Measurements from ENCODE around the gene COMT. TPM values are rescaled to one million over a fixed set of nuclear protein-coding genes. Genes with fewer than 3 reads are reported as not detected.

Gene COMT
- total and polyA plus RNA-seq, 10 donors: 63.5 to 216 (median 99.3) TPM

DNA sequence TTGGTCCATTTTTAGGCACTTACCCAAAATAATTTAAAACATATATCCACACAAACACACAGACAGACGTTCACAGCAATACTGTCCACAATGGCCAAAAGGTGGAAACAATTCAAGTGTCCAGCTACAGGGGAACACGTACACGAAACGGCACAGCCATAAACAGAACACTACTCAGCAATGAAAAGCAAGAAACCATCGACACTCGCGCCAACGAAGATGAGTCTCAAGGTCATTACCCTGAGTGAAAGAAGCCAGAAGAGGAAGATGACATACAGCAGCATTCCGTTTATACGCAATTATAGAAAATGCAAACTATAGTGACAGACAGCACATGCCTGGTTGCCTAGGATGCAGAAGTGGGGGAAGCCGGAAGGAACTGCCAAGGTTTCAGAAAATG lies 13.4 kb upstream of the COMT start:
- DNase-seq: no peak
- 79 to 85% (median 81%) methylated on average over 11 of the region's 11 CpGs for WGBS, 5 donors
- Histone ChIP-seq H3K36me3 (peaks cover 0 to 37% (median 0%) of the 10 kb centered on the region in 6 donors), H3K27ac (peak overlapping the region in 2 of 8 donors; percentile 45 to 60), H3K27me3 (replicated peaks in 1 of 7) (no peaks in the 10 kb centered on the region), H3K4me3 (no peak overlapping the region), H3K4me1 (peaks cover 0 to 12% (median 10%) of the 10 kb centered on the region in 6 donors), H3K9me3 (no peaks in the 10 kb centered on the region)
- intact Hi-C loops (cut with DNase I; ENCODE audit: low total_unique reads): no loop called here
- TF ChIP-seq, protein P1, sequence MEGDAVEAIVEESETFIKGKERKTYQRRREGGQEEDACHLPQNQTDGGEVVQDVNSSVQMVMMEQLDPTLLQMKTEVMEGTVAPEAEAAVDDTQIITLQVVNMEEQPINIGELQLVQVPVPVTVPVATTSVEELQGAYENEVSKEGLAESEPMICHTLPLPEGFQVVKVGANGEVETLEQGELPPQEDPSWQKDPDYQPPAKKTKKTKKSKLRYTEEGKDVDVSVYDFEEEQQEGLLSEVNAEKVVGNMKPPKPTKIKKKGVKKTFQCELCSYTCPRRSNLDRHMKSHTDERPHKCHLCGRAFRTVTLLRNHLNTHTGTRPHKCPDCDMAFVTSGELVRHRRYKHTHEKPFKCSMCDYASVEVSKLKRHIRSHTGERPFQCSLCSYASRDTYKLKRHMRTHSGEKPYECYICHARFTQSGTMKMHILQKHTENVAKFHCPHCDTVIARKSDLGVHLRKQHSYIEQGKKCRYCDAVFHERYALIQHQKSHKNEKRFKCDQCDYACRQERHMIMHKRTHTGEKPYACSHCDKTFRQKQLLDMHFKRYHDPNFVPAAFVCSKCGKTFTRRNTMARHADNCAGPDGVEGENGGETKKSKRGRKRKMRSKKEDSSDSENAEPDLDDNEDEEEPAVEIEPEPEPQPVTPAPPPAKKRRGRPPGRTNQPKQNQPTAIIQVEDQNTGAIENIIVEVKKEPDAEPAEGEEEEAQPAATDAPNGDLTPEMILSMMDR (IDR thresholded peaks at IDR 0.05 in 8 of 11, conservative IDR thresholded peaks at IDR 0.05 in 3 of 11): no peak
- TF ChIP-seq POLR2A (IDR thresholded peaks at IDR 0.05) (no peak), POLR2AphosphoS5 (IDR thresholded peaks at IDR 0.05) (no peak)

DNA sequence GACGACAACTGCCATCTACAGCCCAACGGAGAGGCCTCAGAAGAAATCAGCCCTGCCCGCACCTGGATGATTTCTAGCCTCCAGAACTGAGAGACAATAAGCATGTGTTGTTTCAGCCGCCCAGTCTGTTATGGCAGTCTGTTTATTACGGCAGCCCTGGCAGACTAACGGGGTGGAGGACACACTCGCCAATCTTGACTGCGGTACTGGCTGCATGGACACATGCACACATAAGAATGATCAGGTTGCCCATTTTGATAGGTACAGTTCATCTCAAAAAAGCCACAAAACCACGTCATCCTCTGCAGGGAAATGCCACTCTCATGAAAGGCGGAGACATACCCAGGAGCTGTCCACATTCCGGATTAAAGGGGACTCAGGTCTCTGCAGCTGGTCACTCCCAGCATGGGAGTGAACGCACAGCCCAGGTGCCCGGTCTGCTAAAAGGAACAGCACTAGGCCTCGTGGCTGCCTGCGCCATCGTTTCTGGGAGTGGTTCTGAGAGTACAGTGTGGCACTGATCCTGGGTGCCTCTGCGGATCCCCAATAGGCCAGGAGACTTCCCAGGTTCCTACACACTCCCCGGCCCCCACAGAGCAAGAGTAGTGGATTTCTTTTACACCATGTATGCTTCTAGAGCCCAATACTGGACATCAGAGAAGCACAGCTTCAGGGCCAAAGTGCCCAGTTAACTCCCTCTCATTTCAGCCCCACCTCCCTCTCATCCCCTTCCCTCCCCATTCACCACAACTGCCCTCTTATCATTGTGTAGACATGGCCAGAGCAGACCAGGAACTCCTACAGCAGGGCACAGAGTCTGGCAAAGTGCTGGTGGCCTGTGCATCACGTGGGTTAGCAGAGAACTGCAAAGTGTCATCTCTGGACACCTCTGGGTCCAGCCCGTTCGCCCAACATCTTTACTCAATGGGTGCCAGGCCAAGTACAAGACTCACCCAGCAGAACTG lies 11.7 kb upstream of the COMT start:
- H3K27me3 ChIP-seq (replicated peaks in 1 of 7): no peaks in the 10 kb centered on the region
- peaks cover 0 to 19% (median 11%) of the 10 kb centered on the region in 6 donors for H3K4me1 ChIP-seq
- peak overlapping the region in 1 of 8 donors; percentile 24 for H3K27ac ChIP-seq
- 91 to 96% (median 92%) methylated on average over 20 to 21 of the region's 21 CpGs for WGBS, 5 donors
- peaks cover 0 to 26% (median 0%) of the 10 kb centered on the region in 6 donors for H3K36me3 ChIP-seq
- TF ChIP-seq POLR2AphosphoS5 (IDR thresholded peaks at IDR 0.05) (no peak), POLR2A (IDR thresholded peaks at IDR 0.05) (no peak)
- TF ChIP-seq, protein P1 (IDR thresholded peaks at IDR 0.05 in 8 of 11, conservative IDR thresholded peaks at IDR 0.05 in 3 of 11): no peak
- no peak overlapping the region for H3K4me3 ChIP-seq
- intact Hi-C loops (cut with DNase I; ENCODE audit: low total_unique reads): no loop called here
- peak; percentile 63 for DNase-seq
- H3K9me3 ChIP-seq: peaks cover 0 to under 1% (median under 1%) of the 10 kb centered on the region in 8 donors

DNA sequence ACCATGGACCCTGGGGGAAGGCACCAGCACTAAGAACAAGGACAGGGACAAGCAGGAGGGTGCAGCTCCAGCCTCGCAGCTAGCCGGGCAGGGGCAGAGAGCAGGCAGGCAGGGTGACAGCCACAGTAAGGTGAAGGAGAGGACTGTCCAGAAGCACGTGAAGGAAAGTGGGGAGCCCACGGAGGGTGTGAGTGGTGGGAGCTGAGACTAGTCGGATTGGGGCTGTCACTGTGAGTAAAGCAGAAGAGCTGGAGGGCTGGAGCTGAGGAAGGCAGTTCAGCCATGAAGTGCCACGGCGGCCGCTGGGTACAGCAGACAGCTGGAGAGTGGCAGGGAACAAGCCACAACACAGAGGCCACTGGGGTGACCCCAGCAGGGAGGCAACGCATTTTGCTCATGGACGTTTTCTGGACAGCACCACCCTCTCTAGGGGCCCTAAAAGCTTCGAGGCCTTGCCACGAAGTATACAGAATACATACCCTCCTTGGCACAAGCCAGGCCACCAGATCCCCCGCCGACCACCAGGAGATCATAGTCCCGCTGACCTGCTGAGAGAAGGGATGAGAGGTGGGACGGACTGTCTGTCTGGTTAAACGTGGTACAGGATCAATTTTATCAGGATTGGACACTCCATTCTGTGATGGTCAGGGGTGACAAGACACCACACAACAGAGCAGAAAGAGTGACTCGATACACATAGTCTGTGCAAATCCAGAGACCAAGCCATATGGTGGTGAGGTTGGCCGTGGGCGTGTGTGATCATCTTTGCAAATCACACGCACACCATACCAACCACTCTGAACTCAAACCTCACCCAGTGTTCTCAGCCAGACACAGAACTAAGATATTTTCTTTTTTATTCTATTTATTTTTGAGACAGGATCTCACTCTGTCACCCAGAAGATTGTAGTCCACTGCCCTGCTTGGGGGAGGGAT lies 10.8 kb upstream of the COMT start:
- Histone ChIP-seq H3K27ac (peak overlapping the region in 1 of 8 donors; percentile 24), H3K27me3 (replicated peaks in 1 of 7) (no peaks in the 10 kb centered on the region), H3K36me3 (peaks cover 0 to 36% (median 0%) of the 10 kb centered on the region in 6 donors), H3K4me3 (no peak overlapping the region), H3K4me1 (peaks cover 0 to 19% (median 11%) of the 10 kb centered on the region in 6 donors), H3K9me3 (peaks cover 0 to 10% (median 9%) of the 10 kb centered on the region in 8 donors)
- intact Hi-C loops (cut with DNase I; ENCODE audit: low total_unique reads): no loop called here
- DNase-seq: no peak
- 89 to 92% (median 92%) methylated on average over 21 of the region's 21 CpGs for WGBS, 5 donors
- TF ChIP-seq POLR2AphosphoS5 (IDR thresholded peaks at IDR 0.05) (no peak), POLR2A (IDR thresholded peaks at IDR 0.05) (no peak)
- TF ChIP-seq, protein P1 (IDR thresholded peaks at IDR 0.05 in 8 of 11, conservative IDR thresholded peaks at IDR 0.05 in 3 of 11): no peak
